Caco-2 (cell line): ENCODE data around the gene PIGQ. TPM values are rescaled to one million over a fixed set of nuclear protein-coding genes. Genes with fewer than 3 reads are reported as not detected.

ENCODE experiments used
- BruUV-seq: library from RNA; stranded (reverse); fragments of 400-500 nt; replicated peaks from 2 replicates; lab custom pipeline; 2021; lab: Mats Ljungman, UMichigan
- CTCF ChIA-PET: fragments of 300-600 bp; sonication (Branson Sonifier 250); formaldehyde crosslinking; loops from one replicate; lab custom pipeline; 2022; ENCODE audit warnings: antibody characterized with exemption; lab: Charles Lee
- POLR2A ChIA-PET: fragments of 300-600 bp; sonication (Branson Sonifier 250); formaldehyde crosslinking; loops from one replicate; lab custom pipeline; 2022; ENCODE audit warnings: antibody characterized with exemption; lab: Charles Lee
- DNase-seq, 2 experiments: peaks; one replicate each; pipeline versions ENCODE4 v3.0.0 to v3.0.0-alpha.2; 2020 to 2022
- H3K27me3 ChIP-seq: replicated peaks from 2 replicates; pipeline ENCODE4 v1.6.0; 2011; ENCODE audit warnings: low read length; ENCODE audit not compliant: control insufficient read depth, insufficient read depth
- H3K36me3 ChIP-seq: 2 replicates; pipeline ENCODE4 v1.5.1; 2011; ENCODE audit warnings: low read length; ENCODE audit not compliant: control insufficient read depth, insufficient read depth
- H3K4me1 ChIP-seq: fragments of 250-450 bp; sonication (Bioruptor Pico); 2 replicates; pipeline ENCODE4 v1.5.1; 2020; ENCODE audit warnings: mild to moderate bottlenecking
- H3K4me3 ChIP-seq: 2 replicates; pipeline ENCODE4 v1.5.1; 2011; ENCODE audit warnings: low read depth, mild to moderate bottlenecking, control low read depth, low read length
- H3K9me3 ChIP-seq: fragments of 250-450 bp; sonication (Bioruptor Pico); 2 replicates; pipeline ENCODE4 v1.5.1; 2020; ENCODE audit warnings: mild to moderate bottlenecking, moderate library complexity
- H3K27ac Mint-ChIP-seq: one replicate; pipeline ENCODE4 v1.8.0; 2022; ENCODE audit warnings: mixed read lengths; ENCODE audit not compliant: unreplicated experiment
- H3K27me3 Mint-ChIP-seq: one replicate; pipeline ENCODE4 v1.8.0; 2022; ENCODE audit warnings: mixed read lengths; ENCODE audit not compliant: insufficient read depth, unreplicated experiment
- H3K36me3 Mint-ChIP-seq: one replicate; pipeline ENCODE4 v1.8.0; 2022; ENCODE audit warnings: mild to moderate bottlenecking, mixed read lengths; ENCODE audit not compliant: insufficient read depth, unreplicated experiment
- H3K4me1 Mint-ChIP-seq: one replicate; pipeline ENCODE4 v1.8.0; 2022; ENCODE audit warnings: low read depth, mixed read lengths; ENCODE audit not compliant: unreplicated experiment
- H3K4me3 Mint-ChIP-seq: one replicate; pipeline ENCODE4 v1.8.0; 2022; ENCODE audit warnings: mild to moderate bottlenecking, moderate library complexity, mixed read lengths; ENCODE audit not compliant: unreplicated experiment
- H3K9me3 Mint-ChIP-seq: one replicate; pipeline ENCODE4 v1.8.0; 2022; ENCODE audit warnings: mixed read lengths; ENCODE audit not compliant: unreplicated experiment
- CTCF ChIP-seq, 2 experiments: fragments of 200-600 bp in 1 of 2; IDR thresholded peaks; 1 replicate in 1 of 2; 2 replicates in 1 of 2; pipeline versions ENCODE4 v1.5.1 to v1.8.0; 2011 to 2022; ENCODE audit warnings: antibody characterized with exemption in 1 of 2, control low read depth in 1 of 2, inconsistent platforms in 1 of 2, low read depth in 1 of 2, low read length in 1 of 2, mild to moderate bottlenecking in 1 of 2, moderate library complexity in 1 of 2; ENCODE audit not compliant: insufficient read depth in 1 of 2, severe bottlenecking in 1 of 2, unreplicated experiment in 1 of 2
- intact Hi-C: fragments of 100-400 bp; cut with micrococcal nuclease; formaldehyde crosslinking; loops from one replicate; pipeline ENCODE4 v1.10.0; 2022; ENCODE audit not compliant: unreplicated experiment
- total RNA-seq: library from RNA; stranded (reverse); gene quantifications from 2 replicates; pipeline ENCODE4 v1.2.3, GENCODE V29; 2022

PIGQ gene
- total RNA-seq, 1 experiment from 2014 or later: 45.8 TPM

- Histone ChIP-seq H3K4me1 (peaks cover 9% of the 10 kb centered on the region), H3K9me3 (no peaks in the 10 kb centered on the region), H3K27me3 (no peaks in the 10 kb centered on the region), H3K36me3 (0 out of 2 replicates have a peak, but pooled peaks cover 1% of the 10 kb centered on the region), H3K4me3 (no peak overlapping the region)
- no peak overlapping the region for H3K4me3 Mint-ChIP-seq
- H3K4me1 Mint-ChIP-seq: no peaks in the 10 kb centered on the region
- TF ChIP-seq CTCF (IDR thresholded peaks at IDR 0.05; ENCODE audit: insufficient read depth in 1 of 2, low read depth in 1 of 2, low read length in 1 of 2, severe bottlenecking in 1 of 2, unreplicated experiment in 1 of 2): no peak
- ChIA-PET CTCF (no interaction called here), POLR2A (interaction anchor here (0.6 to 1.2 kb wide), 2 partner anchors 11 to 67 kb away, joined by 3 read pairs; no protein-coding TSS in a partner anchor)
- intact Hi-C loops: no loop called here
- H3K27me3 Mint-ChIP-seq: no peaks in the 10 kb centered on the region
- DNase-seq: no peak
- H3K9me3 Mint-ChIP-seq: no peaks in the 10 kb centered on the region
- H3K36me3 Mint-ChIP-seq: peaks cover 41% of the 10 kb centered on the region
- no TSS peak for BruUV-seq
- no peak overlapping the region for H3K27ac Mint-ChIP-seq
Observed at GRCh38 chr16:522320-523096, 47.3 kb upstream of the PIGQ start.

GRCh38 chr16:523097-523741, 46.5 kb upstream of the PIGQ start:
- H3K9me3 ChIP-seq: no peaks in the 10 kb centered on the region
- intact Hi-C loops: no loop called here
- DNase-seq: no peak
- CTCF ChIA-PET: no interaction called here
- TF ChIP-seq CTCF (IDR thresholded peaks at IDR 0.05; ENCODE audit: insufficient read depth in 1 of 2, low read depth in 1 of 2, low read length in 1 of 2, severe bottlenecking in 1 of 2, unreplicated experiment in 1 of 2): no peak
- H3K27me3 ChIP-seq: no peaks in the 10 kb centered on the region
- Mint-ChIP-seq H3K27me3 (no peaks in the 10 kb centered on the region), H3K4me3 (no peak overlapping the region), H3K4me1 (no peaks in the 10 kb centered on the region), H3K27ac (no peak overlapping the region), H3K36me3 (peaks cover 41% of the 10 kb centered on the region), H3K9me3 (no peaks in the 10 kb centered on the region)
- H3K4me1 ChIP-seq: peaks cover 9% of the 10 kb centered on the region
- BruUV-seq: no TSS peak
- H3K4me3 ChIP-seq: no peak overlapping the region
- 0 out of 2 replicates have a peak, but pooled peaks cover 1% of the 10 kb centered on the region for H3K36me3 ChIP-seq
- POLR2A ChIA-PET: interaction anchor here (0.6 to 1.2 kb wide), 2 partner anchors 10 to 68 kb away, joined by 3 read pairs; no protein-coding TSS in a partner anchor

GRCh38 chr16:524274-525040, 45.3 kb upstream of the PIGQ start:
- 0 out of 2 replicates have a peak, but pooled peaks cover 1% of the 10 kb centered on the region for H3K36me3 ChIP-seq
- H3K4me3 ChIP-seq: no peak overlapping the region
- POLR2A ChIA-PET: no interaction called here
- peaks cover 9% of the 10 kb centered on the region for H3K4me1 ChIP-seq
- Mint-ChIP-seq H3K36me3 (peaks cover 36% of the 10 kb centered on the region), H3K27me3 (no peaks in the 10 kb centered on the region), H3K4me1 (no peaks in the 10 kb centered on the region), H3K9me3 (no peaks in the 10 kb centered on the region), H3K27ac (no peak overlapping the region), H3K4me3 (no peak overlapping the region)
- no peaks in the 10 kb centered on the region for H3K9me3 ChIP-seq
- intact Hi-C loops: loop anchor here (5.0 kb wide), 1 partner anchor 63 kb away; no protein-coding TSS in a partner anchor
- CTCF ChIA-PET: no interaction called here
- DNase-seq: no peak
- H3K27me3 ChIP-seq: no peaks in the 10 kb centered on the region
- no TSS peak for BruUV-seq
- TF ChIP-seq CTCF (IDR thresholded peaks at IDR 0.05; ENCODE audit: insufficient read depth in 1 of 2, low read depth in 1 of 2, low read length in 1 of 2, severe bottlenecking in 1 of 2, unreplicated experiment in 1 of 2): no peak
